Femur (tissue), 1 donor: ENCODE measurements around the gene RIPK4.
"Not testable (repeated sequence)": the region's sequence is repeated elsewhere in the genome, so short reads cannot be mapped to it uniquely, and the experiment has no call there.

Experiments used
- DNase-seq: peaks from one replicate; pipeline ENCODE4 v3.0.0-alpha.2; 2017

RIPK4 gene

GRCh38 chr21:41733951-41734689 is 32.7 kb downstream of the RIPK4 start:
- DNase-seq: no peak

- no peak for DNase-seq
Measured at GRCh38 chr21:41731081-41731480, 35.8 kb downstream of the RIPK4 start.

- no peak for DNase-seq
Measured at GRCh38 chr21:41730367-41730765, 36.5 kb downstream of the RIPK4 start.

GRCh38 chr21:41729701-41730366 is 37.0 kb downstream of the RIPK4 start:
- DNase-seq: no peak

- no peak for DNase-seq
Measured at GRCh38 chr21:41727784-41728763, 38.8 kb downstream of the RIPK4 start.

- peak; percentile 61 for DNase-seq
Measured at GRCh38 chr21:41726970-41727783, 39.7 kb downstream of the RIPK4 start.

GRCh38 chr21:41726630-41726969 is 40.3 kb downstream of the RIPK4 start:
- DNase-seq: no peak

- DNase-seq: no peak
Measured at GRCh38 chr21:41726058-41726558, 40.7 kb downstream of the RIPK4 start.

GRCh38 chr21:41725421-41726031 is 41.3 kb downstream of the RIPK4 start:
- DNase-seq: no peak

- not testable (repeated sequence) for DNase-seq
Measured at GRCh38 chr21:41723835-41724234, 43.0 kb downstream of the RIPK4 start.

GRCh38 chr21:41722052-41723018 is 44.5 kb downstream of the RIPK4 start:
- no peak for DNase-seq

- no peak for DNase-seq
Measured at GRCh38 chr21:41720250-41720649, 46.6 kb downstream of the RIPK4 start.

GRCh38 chr21:41719691-41720090 is 47.2 kb downstream of the RIPK4 start:
- DNase-seq: no peak

- DNase-seq: no peak
Measured at GRCh38 chr21:41717573-41718330, 49.1 kb downstream of the RIPK4 start.

- no peak for DNase-seq
Measured at GRCh38 chr21:41716751-41717150, 50.1 kb downstream of the RIPK4 start.

- no peak for DNase-seq
Measured at GRCh38 chr21:41715649-41716281, 51.1 kb downstream of the RIPK4 start.

- not testable (repeated sequence) for DNase-seq
Measured at GRCh38 chr21:41714299-41714865, 52.5 kb downstream of the RIPK4 start.

- DNase-seq: no peak
Measured at GRCh38 chr21:41713495-41714281, 53.2 kb downstream of the RIPK4 start.
